IMR-90 (cell line): ENCODE measurements around the gene SLC35B2. TPM values are rescaled to one million over a fixed set of nuclear protein-coding genes. Genes with fewer than 3 reads are reported as not detected.
A peak's percentile ranks its signal among the peaks of the same experiment; 100 is the strongest.

Experiments
- ATAC-seq: fragments of 200-7000 bp; cut with Tn5 transposase; 2 replicates; pipeline ENCODE4 v1.9.1; 2020; ENCODE audit warnings: low read depth, mild to moderate bottlenecking, moderate library complexity
- BruUV-seq: library from RNA; stranded (reverse); fragments of 400-500 nt; replicated peaks from 2 replicates; lab custom pipeline; 2021; lab: Mats Ljungman, UMichigan
- CTCF ChIA-PET: fragments of 300-600 bp; formaldehyde crosslinking; extraction: SDS; loops from one replicate; lab custom pipeline; 2021; ENCODE audit warnings: antibody characterized with exemption; lab: Yijun Ruan, JAX
- POLR2A ChIA-PET: fragments of 300-600 bp; sonication (Branson Sonifier 250); formaldehyde crosslinking; loops from one replicate; lab custom pipeline; 2022; ENCODE audit warnings: antibody characterized with exemption; ENCODE audit not compliant: unreplicated experiment; lab: Charles Lee
- DNase-seq: peaks from one replicate; pipeline ENCODE4 v3.0.0; 2013
- H2AFZ ChIP-seq: replicated peaks from 2 replicates; pipeline ENCODE3; 2013; ENCODE audit warnings: low read length, mild to moderate bottlenecking; ENCODE audit not compliant: poor library complexity
- H2AK5ac ChIP-seq: 2 replicates; pipeline ENCODE4 v1.6.1; 2013; ENCODE audit warnings: low read depth, low read length, inconsistent platforms
- H2AK9ac ChIP-seq: replicated peaks from 2 replicates; pipeline ENCODE3; 2013; ENCODE audit warnings: mild to moderate bottlenecking, low read depth, low read length, moderate library complexity; ENCODE audit not compliant: poor library complexity
- H2BK120ac ChIP-seq: 2 replicates; pipeline ENCODE4 v1.6.1; 2013; ENCODE audit warnings: low read depth, low read length, inconsistent platforms
- H2BK15ac ChIP-seq: 3 replicates; pipeline ENCODE4 v1.6.1; 2013; ENCODE audit warnings: low read depth, low read length, inconsistent platforms
- H2BK20ac ChIP-seq: 2 replicates; pipeline ENCODE4 v1.6.1; 2013; ENCODE audit warnings: low read depth, mild to moderate bottlenecking, inconsistent platforms, low read length, moderate library complexity
- H2BK5ac ChIP-seq: 2 replicates; pipeline ENCODE4 v1.6.1; 2013; ENCODE audit warnings: mild to moderate bottlenecking, low read depth, low read length, inconsistent platforms; ENCODE audit not compliant: poor library complexity, severe bottlenecking
- H3K14ac ChIP-seq: replicated peaks from 2 replicates; pipeline ENCODE4 v1.6.1; 2013; ENCODE audit warnings: low read depth, low read length, inconsistent platforms
- H3K18ac ChIP-seq: 2 replicates; pipeline ENCODE4 v1.6.1; 2013; ENCODE audit warnings: low read depth, low read length, control low read depth
- H3K23ac ChIP-seq: 2 replicates; pipeline ENCODE4 v1.6.1; 2013; ENCODE audit warnings: low read depth, low read length, inconsistent platforms
- H3K27ac ChIP-seq: 2 replicates; pipeline ENCODE4 v1.5.1; 2013; ENCODE audit warnings: mild to moderate bottlenecking, control low read depth, low read length; ENCODE audit not compliant: insufficient read depth
- H3K27me3 ChIP-seq: 2 replicates; pipeline ENCODE4 v1.6.1; 2013; ENCODE audit warnings: low read length; ENCODE audit not compliant: control insufficient read depth, insufficient read depth
- H3K36me3 ChIP-seq: 2 replicates; pipeline ENCODE4 v1.6.1; 2013; ENCODE audit warnings: low read length, mixed read lengths; ENCODE audit not compliant: control insufficient read depth, insufficient read depth
- H3K4ac ChIP-seq: 2 replicates; pipeline ENCODE4 v1.6.1; 2013; ENCODE audit warnings: low read depth, low read length, inconsistent platforms
- H3K4me1 ChIP-seq: 2 replicates; pipeline ENCODE4 v1.6.1; 2013; ENCODE audit warnings: low read length, mixed read lengths; ENCODE audit not compliant: control insufficient read depth, insufficient read depth
- H3K4me2 ChIP-seq: 2 replicates; pipeline ENCODE4 v1.6.1; 2013; ENCODE audit warnings: low read depth, mild to moderate bottlenecking, control low read depth, low read length, moderate library complexity
- H3K4me3 ChIP-seq: 2 replicates; pipeline ENCODE4 v1.5.1; 2013; ENCODE audit warnings: low read depth, mild to moderate bottlenecking, control low read depth, low read length, moderate library complexity; ENCODE audit not compliant: insufficient read depth
- H3K56ac ChIP-seq: 2 replicates; pipeline ENCODE4 v1.6.1; 2013; ENCODE audit warnings: low read length, inconsistent platforms; ENCODE audit not compliant: insufficient read depth; ENCODE audit errors: extremely low read depth
- H3K79me1 ChIP-seq, 2 experiments: 2 replicates each; pipeline ENCODE4 v1.6.1; 2013; ENCODE audit warnings: low read length in 2 of 2, inconsistent platforms in 1 of 2, low read depth in 1 of 2
- H3K9ac ChIP-seq: 2 replicates; pipeline ENCODE4 v1.6.1; 2013; ENCODE audit warnings: low read depth, low read length, control low read depth
- H3K9me1 ChIP-seq: 2 replicates; pipeline ENCODE4 v1.6.1; 2013; ENCODE audit warnings: low read length, inconsistent platforms; ENCODE audit not compliant: insufficient read depth
- H3K9me3 ChIP-seq: 2 replicates; pipeline ENCODE4 v1.6.1; 2013; ENCODE audit warnings: low read length; ENCODE audit not compliant: control insufficient read depth, insufficient read depth
- H4K20me1 ChIP-seq: 2 replicates; pipeline ENCODE4 v1.6.1; 2013; ENCODE audit warnings: low read length, inconsistent platforms; ENCODE audit not compliant: insufficient read depth
- H4K5ac ChIP-seq: 2 replicates; pipeline ENCODE4 v1.6.1; 2013; ENCODE audit warnings: mild to moderate bottlenecking, low read depth, low read length, control low read depth
- H4K8ac ChIP-seq, 2 experiments: 2 replicates each; pipeline ENCODE4 v1.6.1; 2013; ENCODE audit warnings: low read depth in 2 of 2, low read length in 2 of 2, control low read depth in 1 of 2, inconsistent platforms in 1 of 2
- H4K91ac ChIP-seq: 2 replicates; pipeline ENCODE4 v1.6.1; 2013; ENCODE audit warnings: low read depth, low read length, inconsistent platforms; ENCODE audit not compliant: insufficient read depth
- BHLHE40 ChIP-seq: fragments of 150-350 bp; IDR thresholded peaks from 2 replicates; pipeline ENCODE4 v1.6.1; 2016; ENCODE audit warnings: mild to moderate bottlenecking, low read depth, low read length
- MXI1 ChIP-seq: IDR thresholded peaks from 2 replicates; pipeline ENCODE4 v1.6.1; 2012; ENCODE audit warnings: low read depth, mild to moderate bottlenecking, low read length, moderate library complexity, borderline replicate concordance
- USF2 ChIP-seq: fragments of 150-350 bp; IDR thresholded peaks from 2 replicates; pipeline ENCODE4 v1.6.1; 2017; ENCODE audit warnings: mild to moderate bottlenecking, antibody characterized with exemption, low read length, low read depth
- WGBS, 2 experiments: methylation state at CpG; one replicate each; pipeline versions ENCODE4 v1.1.5 to v1.1.7; 2013; ENCODE audit warnings: missing lambda C conversion rate in 2 of 2; ENCODE audit not compliant: insufficient read length in 1 of 2; ENCODE audit errors: extremely low coverage in 2 of 2; 5-methylcytosine and 5-hydroxymethylcytosine counted together
- dilution Hi-C: fragments of 300-500 bp; cut with HindIII; formaldehyde crosslinking; loops from one replicate; pipeline ENCODE4 v1.14.3; 2018; ENCODE audit warnings: low sequenced_read_pairs; ENCODE audit not compliant: unreplicated experiment
- in situ Hi-C: fragments of 300-500 bp; cut with MboI; formaldehyde crosslinking; loops from 3 replicates; pipeline ENCODE4 v1.14.3; 2019; ENCODE audit warnings: low sequenced_read_pairs, inconsistent platforms, mixed read lengths
- intact Hi-C: fragments of 100-400 bp; cut with micrococcal nuclease; formaldehyde crosslinking; loops from 2 replicates; pipeline ENCODE4 v1.10.0; 2022
- polyA plus RNA-seq, 3 experiments: library from polyadenylated mRNA; depleted of rRNA; stranded (reverse); fragments of >200 nt; gene quantifications; 2 replicates each; pipeline ENCODE4 v1.2.3, GENCODE V29; 2012; ENCODE audit warnings: low replicate concordance in 1 of 3
- total RNA-seq: library from RNA; depleted of rRNA; stranded (reverse); fragments of >200 nt; gene quantifications from 2 replicates; pipeline ENCODE4 v1.2.3, GENCODE V29; 2012

SLC35B2 gene
- total and polyA plus RNA-seq, 2 of the 4 experiments (the other 2 are of a cell fraction): 51.4 to 89.9 TPM

- Histone ChIP-seq H2BK15ac (no peak overlapping the region; the same call in 2 of the 3 replicates), H4K20me1 (peaks cover 9% of the 10 kb centered on the region), H2AK5ac (peak overlapping the region; percentile 84), H3K27me3 (peaks cover 12% of the 10 kb centered on the region), H3K4me1 (peaks cover 22% of the 10 kb centered on the region), H3K14ac (peak overlapping the region; percentile 96), H4K91ac (peak overlapping the region; percentile 56; the same call in 1 of the 2 replicates), H3K9me1 (peaks cover 14% of the 10 kb centered on the region), H3K79me1 (peaks cover 24 to 37% of the 10 kb centered on the region in 2 experiments), H4K8ac (peak overlapping the region; percentile 39 to 55; a peak in 2 of 4 replicates), H3K36me3 (peaks cover 7% of the 10 kb centered on the region), H4K5ac (no peak overlapping the region), H2BK5ac (peak overlapping the region; percentile 29), H3K56ac (peak overlapping the region; percentile 14; the same call in 1 of the 2 replicates), H3K9ac (peak overlapping the region; percentile 82), H2BK20ac (no peak overlapping the region; the same call in 1 of the 2 replicates), H3K4ac (peak overlapping the region; percentile 74), H3K27ac (peak overlapping the region; percentile 75), H3K23ac (peak overlapping the region; percentile 88; the same call in 1 of the 2 replicates), H2AFZ (peak overlapping the region; percentile 91), H2BK120ac (no peak overlapping the region; the same call in 1 of the 2 replicates), H3K9me3 (no peaks in the 10 kb centered on the region), H3K4me3 (peak overlapping the region; percentile 90), H3K4me2 (peak overlapping the region; percentile 99), H2AK9ac (peak overlapping the region; percentile 98), H3K18ac (peak overlapping the region; percentile 9; the same call in 1 of the 2 replicates)
- dilution Hi-C loops: no loop called here
- TF ChIP-seq MXI1 (no peak), USF2 (no peak), BHLHE40 (peak; percentile 57)
- no TSS peak for BruUV-seq
- peak; percentile 31 for DNase-seq
- ChIA-PET CTCF (interaction anchor here (0.7 to 1.6 kb wide), 2 partner anchors 49 to 101 kb away, joined by 3 to 4 read pairs; partner anchors contain the start of gene AARS2), POLR2A (no interaction called here)
- intact Hi-C loops: no loop called here
- no CpG with 5 or more reads among the region's 13 CpGs for WGBS, 2 experiments
- in situ Hi-C loops: no loop called here
- no peak for ATAC-seq
Observed at GRCh38 chr6:44264154-44265006, 7.1 kb upstream of the SLC35B2 start.
